DMS79 treated with DMSO at 0.1 percent for 48 hours (cell line): Measurements from ENCODE around the gene VTI1B.
A peak's percentile ranks its signal among the peaks of the same experiment; 100 is the strongest.
"Not testable (repeated sequence)": the region's sequence is repeated elsewhere in the genome, so short reads cannot be mapped to it uniquely, and the experiment has no call there.

Experiments
- DNase-seq: peaks from one replicate; lab custom pipeline; 2025; lab: John Stamatoyannopoulos, UW

The VTI1B gene, protein sequence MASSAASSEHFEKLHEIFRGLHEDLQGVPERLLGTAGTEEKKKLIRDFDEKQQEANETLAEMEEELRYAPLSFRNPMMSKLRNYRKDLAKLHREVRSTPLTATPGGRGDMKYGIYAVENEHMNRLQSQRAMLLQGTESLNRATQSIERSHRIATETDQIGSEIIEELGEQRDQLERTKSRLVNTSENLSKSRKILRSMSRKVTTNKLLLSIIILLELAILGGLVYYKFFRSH

GRCh38 chr14:67674480-67675218 lies at the start of gene VTI1B:
Gene VTI1B (minus strand): TSS chr14:67674632. CDS start chr14:67674489, 143 bp downstream.
- DNase-seq, result peak; percentile 87

DNA sequence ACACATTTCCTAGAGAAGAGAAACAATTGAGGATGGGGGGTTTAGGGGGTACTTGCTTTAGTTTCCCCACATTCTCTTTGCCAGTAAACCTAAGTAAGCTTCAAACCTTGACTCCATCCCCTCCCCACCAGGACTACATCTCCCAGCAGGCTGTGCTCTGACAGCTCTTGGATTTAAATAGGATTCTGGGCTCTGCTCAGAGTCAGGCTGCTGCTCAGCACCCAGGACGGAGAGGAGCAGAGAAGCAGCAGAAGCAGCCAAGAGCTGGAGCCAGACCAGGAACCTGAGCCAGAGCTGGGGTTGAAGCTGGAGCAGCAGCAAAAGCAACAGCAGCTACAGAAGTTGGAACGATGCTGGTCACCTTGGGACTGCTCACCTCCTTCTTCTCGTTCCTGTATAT lies 47.9 kb upstream of the VTI1B start:
- peak; percentile 36 for DNase-seq

GRCh38 chr14:67721875-67722274 lies 47.4 kb upstream of the VTI1B start:
- DNase-seq, result no peak

DNA sequence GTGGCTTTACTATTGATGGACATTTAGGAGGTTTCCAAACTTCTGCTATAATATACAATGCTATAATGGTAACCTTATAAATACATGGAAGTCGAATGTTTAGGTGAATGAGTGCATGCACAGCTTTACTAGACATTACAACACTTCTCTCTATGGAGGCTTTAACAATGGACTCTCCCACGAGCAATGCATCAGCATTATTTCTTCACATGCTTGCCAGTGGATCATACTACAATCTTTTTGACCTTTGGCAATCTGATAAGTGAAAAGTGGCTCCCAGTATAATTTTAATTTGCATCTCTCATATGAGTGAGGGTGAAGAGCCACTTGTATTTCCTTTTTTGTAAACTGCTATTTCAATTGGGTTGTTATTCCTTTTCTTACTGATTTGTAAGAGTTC lies 45.4 kb upstream of the VTI1B start:
- no peak for DNase-seq

GRCh38 chr14:67719385-67719784 lies 45.0 kb upstream of the VTI1B start:
- DNase-seq, result not testable (repeated sequence)

DNA sequence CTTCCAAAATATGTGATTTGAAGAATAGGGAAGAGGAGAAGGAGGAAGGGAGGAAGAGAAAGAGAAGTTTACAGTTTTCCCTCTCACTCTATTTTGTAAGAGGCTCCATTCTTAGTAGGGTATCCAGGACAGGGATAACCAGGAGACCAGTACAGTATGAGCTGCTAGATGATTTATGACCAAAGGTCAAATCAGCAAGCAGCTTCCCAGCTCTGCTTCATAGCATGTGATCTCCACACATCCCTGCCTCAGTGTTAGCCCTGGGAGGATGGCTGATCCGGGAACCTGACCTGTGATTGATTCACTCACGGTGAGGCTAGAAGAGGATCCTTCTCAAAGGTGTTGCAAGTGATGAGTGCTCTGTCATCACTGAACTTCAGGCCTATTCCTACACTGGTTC lies 43.8 kb upstream of the VTI1B start:
- DNase-seq, result no peak

GRCh38 chr14:67717048-67717447 lies 42.6 kb upstream of the VTI1B start:
- no peak for DNase-seq

GRCh38 chr14:67710209-67710608 lies 35.8 kb upstream of the VTI1B start:
- no peak for DNase-seq

- DNase-seq, result not testable (repeated sequence)
Observed at GRCh38 chr14:67709796-67710195, 35.4 kb upstream of the VTI1B start.

DNA sequence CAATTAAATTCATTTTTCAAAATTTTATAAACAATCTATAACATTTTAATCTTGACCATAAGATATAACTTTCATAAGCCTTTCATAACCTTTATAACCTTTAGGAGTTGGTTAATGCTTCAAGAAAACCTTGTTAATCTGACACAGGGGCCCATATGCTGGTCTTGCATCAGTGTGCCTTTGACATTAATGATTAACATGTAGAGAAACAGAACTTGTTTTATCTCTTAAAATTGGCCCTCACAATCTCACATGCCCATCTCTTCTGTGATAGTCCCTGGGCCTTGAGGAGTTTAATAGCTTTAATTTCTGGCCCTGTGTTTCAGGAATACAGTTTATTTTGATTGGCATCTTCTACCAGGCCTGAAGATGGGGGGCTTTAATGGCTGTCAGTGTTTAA lies 34.9 kb upstream of the VTI1B start:
- not testable (repeated sequence) for DNase-seq

DNA sequence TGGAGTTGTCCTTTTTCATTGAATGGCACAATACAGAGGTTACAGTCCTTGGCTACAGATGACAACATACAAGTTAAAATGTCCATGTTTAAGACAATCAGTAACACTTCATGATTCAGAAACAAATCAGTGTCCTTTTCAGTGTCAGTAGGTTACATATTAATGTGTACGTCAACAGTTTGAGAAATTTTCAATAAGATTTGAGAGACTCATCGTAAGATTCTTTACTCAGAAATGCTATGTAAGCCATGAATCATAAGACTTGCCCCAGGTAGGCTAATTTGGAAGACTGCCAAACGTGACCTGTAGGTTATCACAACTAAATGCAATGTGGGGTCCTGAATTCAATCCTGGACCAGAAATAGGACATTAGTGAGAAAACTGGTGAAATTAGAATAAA lies 30.8 kb upstream of the VTI1B start:
- DNase-seq, result no peak

GRCh38 chr14:67704484-67705089 lies 30.2 kb upstream of the VTI1B start:
- DNase-seq, result peak; percentile 97

- no peak for DNase-seq
Observed at GRCh38 chr14:67703997-67704396, 29.6 kb upstream of the VTI1B start.

DNA sequence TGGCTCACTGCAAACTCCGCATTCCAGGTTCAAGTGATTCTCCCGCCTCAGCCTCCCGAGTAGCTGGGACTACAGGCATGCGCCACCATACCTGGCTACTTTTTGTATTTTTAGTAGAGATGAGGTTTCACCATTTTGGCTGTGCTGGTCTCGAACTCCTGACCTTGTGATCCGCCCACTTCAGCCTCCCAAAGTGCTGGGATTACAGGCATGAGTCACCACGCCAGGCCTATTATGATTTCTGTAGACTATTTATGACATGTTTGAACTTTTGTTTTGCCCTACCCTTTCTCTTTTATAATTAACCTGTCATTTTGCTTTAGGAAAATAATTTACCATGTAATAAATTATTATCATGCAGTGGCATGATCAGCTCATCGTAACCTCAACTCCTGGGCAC lies 27.1 kb upstream of the VTI1B start, which contains the start of gene RDH12:
RDH12 (plus strand) TSS at position 395 of the 400 bp plus-strand sequence. CDS start 20,757 bp downstream, outside the sequence.
- DNase-seq, result not testable (repeated sequence)

DNA sequence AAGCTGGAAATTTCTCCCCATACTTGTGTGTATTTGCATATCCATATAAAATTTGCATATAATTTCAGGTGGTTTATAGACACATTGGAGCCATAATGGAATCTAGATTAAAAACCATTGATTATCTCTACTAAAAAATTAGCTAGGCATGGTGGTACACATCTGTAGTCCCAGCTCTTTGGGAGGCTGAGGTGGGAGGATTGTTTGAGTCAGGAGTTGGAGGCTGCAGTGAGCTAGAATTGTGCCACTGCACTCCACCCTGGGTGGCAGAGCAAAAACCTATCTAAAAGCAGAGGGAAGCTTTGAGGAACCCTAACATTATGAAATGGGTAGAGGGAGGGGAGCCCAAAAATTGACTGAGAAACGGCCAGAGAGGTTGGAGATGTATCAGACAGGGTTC lies 23.7 kb upstream of the VTI1B start:
- DNase-seq, result no peak

DNA sequence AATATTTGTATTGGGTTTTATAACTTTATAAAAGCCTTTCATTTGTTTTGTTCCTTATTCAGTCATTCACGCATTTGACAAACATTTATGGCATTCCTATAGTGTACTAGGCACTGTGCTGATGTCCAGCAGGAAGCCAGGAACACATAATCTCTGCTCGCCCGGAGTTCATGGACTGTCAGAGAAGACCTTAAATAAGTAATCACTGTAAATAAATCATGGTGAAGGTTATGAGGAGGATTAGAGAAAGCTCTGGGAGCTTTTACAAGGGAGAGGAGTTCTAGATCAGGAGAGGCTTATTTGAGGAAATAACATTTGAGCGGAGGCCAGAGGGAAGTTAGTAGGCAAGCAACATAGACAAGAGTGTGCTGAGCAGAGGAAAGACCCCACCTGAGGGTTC lies 22.6 kb upstream of the VTI1B start:
- DNase-seq, result no peak

- peak; percentile 98 for DNase-seq
Observed at GRCh38 chr14:67695394-67695949, 21.0 kb upstream of the VTI1B start, which contains the start of gene RDH11. Gene RDH11 (minus strand): TSS chr14:67695764. CDS start chr14:67695703, 61 bp downstream.

GRCh38 chr14:67694791-67695393 lies 20.5 kb upstream of the VTI1B start:
- DNase-seq, result peak; percentile 87

DNA sequence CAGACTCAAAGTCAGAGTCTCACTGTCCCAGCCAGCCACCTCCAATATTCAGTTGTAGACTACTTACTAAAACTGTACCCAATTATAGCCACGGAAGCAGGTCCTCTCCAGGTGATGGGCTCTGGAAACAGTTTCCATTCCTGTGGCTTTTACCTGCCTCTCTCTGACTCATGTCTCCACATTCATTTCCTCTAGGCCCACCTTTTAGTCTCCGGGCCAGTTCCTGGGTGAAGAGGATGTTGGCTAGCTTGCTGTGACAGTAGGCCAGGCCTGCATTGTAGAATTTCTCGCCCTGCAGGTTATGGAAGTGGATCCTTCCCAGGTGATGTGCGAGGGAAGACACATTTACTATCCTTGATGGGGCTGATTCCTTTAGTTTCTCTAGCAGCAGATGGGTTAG lies 15.6 kb upstream of the VTI1B start:
- DNase-seq, result no peak

DNA sequence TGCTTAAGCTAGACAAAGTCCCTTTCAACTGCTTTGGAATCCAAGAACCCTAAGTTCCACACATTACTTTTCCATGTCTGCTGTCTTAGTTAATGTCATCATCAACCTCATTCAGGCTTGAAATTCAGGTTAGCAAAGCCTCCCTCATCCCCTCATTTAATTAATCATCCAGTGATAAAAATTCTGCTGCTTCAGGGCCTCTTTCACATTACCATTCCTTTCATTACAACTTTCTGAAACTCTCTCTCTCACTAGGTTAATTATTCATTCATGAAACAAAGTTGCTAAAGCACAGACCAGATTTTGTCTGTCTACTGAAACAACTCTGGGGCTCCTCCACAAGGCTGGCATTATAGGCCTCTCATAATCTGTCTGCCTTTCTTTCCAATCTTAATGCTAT lies 9.4 kb upstream of the VTI1B start:
- no peak for DNase-seq

GRCh38 chr14:67680941-67681340 lies 6.5 kb upstream of the VTI1B start:
- DNase-seq, result no peak

GRCh38 chr14:67680121-67680602 lies 5.7 kb upstream of the VTI1B start:
- DNase-seq, result no peak
